ENCODE data around the gene GRID2. TPM values are rescaled to one million over a fixed set of nuclear protein-coding genes. Genes with fewer than 3 reads are reported as not detected.

The GRID2 gene
- total RNA-seq, 6 experiments from 2014 or later = not detected

GRCh38 chr4:93719552-93719951, 1415.8 kb downstream of the GRID2 start:
- TF ChIP-seq CTCF (IDR thresholded peaks at IDR 0.05) = no peak
- no peak for TF ChIP-seq POLR2A (IDR thresholded peaks at IDR 0.05)

GRCh38 chr4:93722446-93722845, 1418.7 kb downstream of the GRID2 start:
- WGBS (ENCODE audit: insufficient coverage, low coverage, low lambda C conversion rate, missing lambda C conversion rate) = 56% methylated on average over 1 of the region's 1 CpG
- Histone ChIP-seq H3K9me3 (no peaks in the 10 kb centered on the region), H3K36me3 (no peaks in the 10 kb centered on the region), H3K27me3 (no peaks in the 10 kb centered on the region), H3K4me1 (no peaks in the 10 kb centered on the region), H3K27ac (no peak overlapping the region), H3K4me3 (no peak overlapping the region)
- intact Hi-C loops (cut with DNase I) = no loop called here
- TF ChIP-seq CTCF (IDR thresholded peaks at IDR 0.05) = no peak
- TF ChIP-seq POLR2A (IDR thresholded peaks at IDR 0.05) = no peak
- DNase-seq (no peak), ATAC-seq (no peak)

More at GRCh38 chr4:93719552-93719951, 1415.8 kb downstream of the GRID2 start:
- Histone ChIP-seq H3K4me1 (no peaks in the 10 kb centered on the region), H3K4me3 (no peak overlapping the region), H3K36me3 (no peaks in the 10 kb centered on the region), H3K9me3 (no peaks in the 10 kb centered on the region), H3K27ac (no peak overlapping the region), H3K27me3 (no peaks in the 10 kb centered on the region)
- intact Hi-C loops (cut with DNase I) = no loop called here
- no peak for DNase-seq
- no peak for ATAC-seq

GRCh38 chr4:93730251-93730650, 1426.5 kb downstream of the GRID2 start:
- Histone ChIP-seq H3K27me3 (no peaks in the 10 kb centered on the region), H3K4me1 (no peaks in the 10 kb centered on the region), H3K27ac (no peak overlapping the region), H3K36me3 (no peaks in the 10 kb centered on the region), H3K4me3 (no peak overlapping the region), H3K9me3 (no peaks in the 10 kb centered on the region)
- TF ChIP-seq POLR2A (IDR thresholded peaks at IDR 0.05) (no peak), CTCF (IDR thresholded peaks at IDR 0.05) (no peak)
- DNase-seq (no peak), ATAC-seq (no peak)
- intact Hi-C loops (cut with DNase I) = no loop called here
- 30% methylated on average over 1 of the region's 1 CpG for whole genome bisulfite sequencing (ENCODE audit: insufficient coverage, low coverage, low lambda C conversion rate, missing lambda C conversion rate)

GRCh38 chr4:93730760-93731159, 1427.0 kb downstream of the GRID2 start:
- TF ChIP-seq CTCF (IDR thresholded peaks at IDR 0.05) = no peak
- TF ChIP-seq POLR2A (IDR thresholded peaks at IDR 0.05) = no peak
- no peak for ATAC-seq
- no peak for DNase-seq
- intact Hi-C loops (cut with DNase I) = no loop called here
- H3K27ac ChIP-seq = no peak overlapping the region
- no peak overlapping the region for H3K4me3 ChIP-seq
- H3K27me3 ChIP-seq = no peaks in the 10 kb centered on the region
- H3K9me3 ChIP-seq = no peaks in the 10 kb centered on the region
- H3K36me3 ChIP-seq = no peaks in the 10 kb centered on the region
- WGBS (ENCODE audit: insufficient coverage, low coverage, low lambda C conversion rate, missing lambda C conversion rate) = 39% methylated on average over 3 of the region's 7 CpGs
- H3K4me1 ChIP-seq = no peaks in the 10 kb centered on the region

GRCh38 chr4:93731456-93731855, 1427.7 kb downstream of the GRID2 start:
- WGBS (ENCODE audit: insufficient coverage, low coverage, low lambda C conversion rate, missing lambda C conversion rate) = 71% methylated on average over 1 of the region's 1 CpG
- Histone ChIP-seq H3K27me3 (no peaks in the 10 kb centered on the region), H3K4me1 (no peaks in the 10 kb centered on the region), H3K27ac (no peak overlapping the region), H3K36me3 (no peaks in the 10 kb centered on the region), H3K4me3 (no peak overlapping the region), H3K9me3 (no peaks in the 10 kb centered on the region)
- DNase-seq (no peak), ATAC-seq (no peak)
- intact Hi-C loops (cut with DNase I) = no loop called here
- TF ChIP-seq POLR2A (IDR thresholded peaks at IDR 0.05) (no peak), CTCF (IDR thresholded peaks at IDR 0.05) (no peak)
